Limb (tissue), 2 donors: Measurements from ENCODE around the gene AHSA1.

Experiments
- DNase-seq, 2 donors: peaks; one replicate each; pipeline ENCODE4 v3.0.0-alpha.2; 2016; ENCODE audit errors: extremely low spot score in 2 of 2

AHSA1 gene

GRCh38 chr14:77473921-77474320 lies 16.0 kb downstream of the AHSA1 start:
- no peak for DNase-seq

- no peak for DNase-seq
Observed at GRCh38 chr14:77474479-77475177, 16.7 kb downstream of the AHSA1 start.

DNA sequence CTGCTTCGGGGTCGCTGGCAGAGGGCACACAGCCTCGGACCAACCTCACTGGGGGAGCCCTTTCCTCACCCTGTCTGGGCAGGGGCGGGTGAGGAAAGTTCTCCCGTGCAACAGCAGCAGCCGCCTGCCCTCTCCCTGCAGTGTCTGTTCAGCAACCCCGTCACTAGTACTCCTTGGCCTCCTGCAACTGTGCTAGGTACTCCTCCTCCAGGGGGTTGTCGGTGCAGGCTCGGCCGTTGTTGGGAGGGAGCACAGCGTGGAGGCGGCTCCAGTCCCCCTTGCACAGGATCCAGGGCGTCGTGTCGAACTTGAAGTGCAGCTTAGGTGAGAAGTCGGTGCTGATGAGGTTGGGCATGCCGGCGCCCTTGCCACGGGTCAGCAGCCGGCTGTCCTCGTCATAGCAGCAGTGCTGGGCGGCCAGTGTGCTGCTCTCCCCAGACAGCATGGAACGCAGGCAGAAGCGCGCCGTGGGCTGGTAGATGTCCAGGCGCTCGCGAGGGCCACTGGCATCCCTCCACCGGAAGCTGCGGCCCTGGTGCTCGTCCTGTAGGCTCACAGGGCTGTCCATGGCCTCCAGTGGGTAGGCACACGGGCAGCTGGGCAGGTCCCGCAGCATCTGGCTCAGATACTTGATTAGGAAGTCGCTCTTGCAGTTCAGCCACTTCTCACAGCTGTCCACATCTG lies 17.7 kb downstream of the AHSA1 start:
- DNase-seq, result no peak

GRCh38 chr14:77478029-77478428 lies 20.1 kb downstream of the AHSA1 start:
- no peak for DNase-seq

- no peak for DNase-seq
Observed at GRCh38 chr14:77478796-77479195, 20.9 kb downstream of the AHSA1 start.

- DNase-seq, result no peak
Observed at GRCh38 chr14:77482422-77482821, 24.5 kb downstream of the AHSA1 start.

GRCh38 chr14:77485256-77485655 lies 27.4 kb downstream of the AHSA1 start:
- no peak for DNase-seq

GRCh38 chr14:77485901-77486678 lies 28.2 kb downstream of the AHSA1 start:
- DNase-seq, result no peak

GRCh38 chr14:77488558-77488957 lies 30.7 kb downstream of the AHSA1 start:
- DNase-seq, result no peak

- no peak for DNase-seq
Observed at GRCh38 chr14:77489041-77489440, 31.1 kb downstream of the AHSA1 start.

GRCh38 chr14:77490347-77490986 lies 32.6 kb downstream of the AHSA1 start:
- DNase-seq, result no peak

GRCh38 chr14:77491056-77491455 lies 33.2 kb downstream of the AHSA1 start:
- no peak for DNase-seq

GRCh38 chr14:77495334-77495733 lies 37.4 kb downstream of the AHSA1 start:
- no peak for DNase-seq

DNA sequence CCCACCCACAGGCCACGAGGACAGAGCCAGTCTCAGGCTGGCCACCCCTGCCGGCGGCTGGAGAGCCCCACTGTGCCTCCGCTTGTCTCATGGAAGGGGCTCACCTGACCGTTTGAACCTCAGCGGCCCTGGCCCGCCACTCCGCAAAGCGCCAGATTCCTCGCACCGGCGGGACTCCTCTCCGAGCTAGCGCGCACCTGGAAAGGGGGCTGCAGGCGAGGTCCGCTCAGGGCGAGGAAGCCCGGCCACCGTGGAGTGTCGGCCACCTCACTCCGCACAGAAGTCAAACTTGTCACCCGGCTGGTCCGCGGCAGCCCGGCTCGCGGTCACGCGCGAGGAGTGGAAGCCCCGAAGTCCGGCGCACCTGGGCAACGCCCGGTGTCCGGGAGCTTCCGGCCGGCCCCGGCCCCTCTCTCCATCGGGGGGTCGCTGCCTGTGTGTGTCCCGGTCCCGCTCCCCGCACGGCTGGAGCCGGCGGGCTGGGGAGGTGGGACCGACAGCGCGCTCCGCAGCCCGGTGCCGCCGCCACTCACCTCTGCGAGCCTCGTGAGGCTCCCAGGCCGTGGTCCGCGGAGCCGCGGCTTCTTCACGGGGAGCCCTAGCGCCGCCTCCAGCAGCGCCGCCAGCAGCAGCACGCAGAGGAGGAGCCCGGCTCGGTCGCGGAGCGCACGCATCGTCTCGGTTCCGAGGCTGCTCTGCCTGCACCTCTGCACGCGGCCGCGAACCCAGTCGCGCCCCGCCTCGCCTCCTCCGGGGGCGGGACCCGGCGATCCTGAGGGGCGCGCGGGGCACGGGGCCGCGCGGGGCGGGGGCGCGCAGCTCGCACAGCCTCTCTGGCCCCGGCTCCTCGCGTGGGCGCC lies 40.5 kb downstream of the AHSA1 start, which contains the start of gene ISM2:
Gene ISM2 (minus strand): TSS at position 697 of the 860 bp plus-strand sequence. CDS start 23 bp downstream, at position 674.
- peak; percentile 6 to 59 for DNase-seq

DNA sequence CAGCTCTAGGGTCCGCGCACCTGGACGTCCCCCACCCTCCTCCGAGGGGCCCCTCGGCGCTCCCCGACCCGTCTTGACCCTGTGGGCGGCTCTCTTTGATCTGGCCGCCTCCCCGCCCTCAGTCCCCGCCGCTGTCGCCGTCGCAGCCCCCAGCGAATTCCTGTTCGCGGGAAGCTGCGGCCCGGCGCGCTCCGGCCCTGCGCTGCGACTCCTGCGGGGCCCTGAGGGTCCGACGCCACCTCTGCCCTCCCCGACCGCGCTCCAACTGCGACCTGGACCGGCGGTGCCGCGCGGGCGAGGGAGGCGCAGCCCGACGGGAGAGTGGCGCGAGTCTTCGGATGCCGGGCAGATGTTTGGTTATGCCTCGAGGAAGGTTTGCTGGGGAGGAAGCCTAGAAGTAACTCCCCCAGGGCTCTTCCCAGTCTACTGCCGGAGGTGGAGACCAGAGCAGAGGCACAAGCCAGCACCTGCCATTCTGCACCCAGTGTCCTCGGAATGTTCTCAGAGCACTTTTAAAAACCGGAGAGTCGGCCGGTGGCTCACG lies 41.2 kb downstream of the AHSA1 start:
- peak in 1 of 2 donors; percentile 46 for DNase-seq

DNA sequence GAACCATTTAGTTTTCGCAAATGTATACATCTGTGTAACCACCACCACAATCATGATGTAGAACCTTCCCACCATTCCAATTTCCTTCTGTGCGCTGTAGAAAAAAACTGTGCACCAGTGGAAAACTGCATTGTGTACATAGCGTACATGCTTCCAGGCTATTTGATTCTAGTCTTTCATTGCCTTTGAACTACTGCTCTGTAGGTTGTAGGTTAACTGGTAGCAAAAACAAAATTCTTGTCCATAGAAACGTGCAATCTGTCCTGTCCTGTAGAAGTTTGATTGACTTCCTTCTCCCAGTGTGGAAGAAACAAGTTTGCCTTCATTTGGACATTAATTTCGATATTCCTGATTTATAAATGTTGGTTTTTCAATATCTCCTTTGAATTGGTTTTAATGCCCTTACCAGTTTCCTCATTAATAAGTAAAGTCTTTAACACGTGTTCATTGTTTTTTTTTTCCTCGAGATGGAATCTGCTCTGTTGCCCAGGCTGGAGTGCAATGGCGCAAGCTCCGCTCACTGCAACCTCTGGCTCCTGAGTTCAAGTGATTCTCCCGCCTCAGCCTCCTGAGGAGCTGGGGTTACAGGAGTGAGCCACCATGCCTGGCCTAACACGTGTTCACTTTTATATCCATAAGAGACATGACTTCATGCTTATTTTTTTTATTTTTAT lies 44.4 kb downstream of the AHSA1 start:
- no peak for DNase-seq

DNA sequence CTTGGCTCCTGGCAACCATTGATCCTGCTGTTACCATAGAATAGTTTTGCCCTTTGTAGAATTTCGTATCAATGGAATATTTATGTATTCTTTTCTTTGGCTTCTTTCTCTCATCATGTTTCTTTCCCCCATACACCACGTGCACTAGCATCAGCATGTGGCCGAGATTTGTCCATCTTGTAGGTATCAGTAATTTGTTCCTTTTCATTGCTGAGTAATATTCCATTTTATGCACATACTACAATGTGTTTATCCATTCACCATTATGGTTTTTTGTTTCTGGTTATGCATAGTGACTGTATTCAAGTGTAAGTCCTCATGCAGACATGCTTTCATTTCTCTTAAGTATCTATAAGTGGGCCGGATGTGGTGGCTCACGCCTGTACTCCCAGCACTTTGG lies 45.2 kb downstream of the AHSA1 start:
- DNase-seq, result no peak

DNA sequence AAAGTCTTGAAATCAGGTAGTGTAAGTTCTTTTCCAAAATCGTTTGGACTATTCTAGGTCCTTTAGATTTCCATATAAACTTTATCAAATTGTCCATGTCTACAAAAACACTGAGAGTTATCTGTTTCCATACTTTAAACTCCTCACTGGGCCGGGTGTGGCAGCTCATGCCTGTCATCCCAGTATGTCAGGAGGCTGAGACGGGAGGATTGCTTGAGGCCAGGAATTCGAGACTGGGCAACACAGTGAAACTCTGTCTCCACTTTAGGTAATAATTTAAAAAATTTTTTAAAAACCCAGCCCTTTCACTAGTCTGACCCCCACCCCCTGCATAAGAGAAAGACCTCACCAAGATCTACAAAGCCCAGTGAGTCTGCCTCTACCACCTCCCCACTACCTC lies 47.1 kb downstream of the AHSA1 start:
- no peak for DNase-seq

GRCh38 chr14:77507762-77508161 lies 49.9 kb downstream of the AHSA1 start:
- DNase-seq, result no peak

GRCh38 chr14:77508249-77508648 lies 50.4 kb downstream of the AHSA1 start:
- DNase-seq, result no peak
